OCI-M2 (cell line): ENCODE measurements around the gene MCM3AP.

Source experiments
- DNase-seq: peaks from one replicate; lab custom pipeline; 2025; ENCODE audit not compliant: unreplicated experiment; lab: John Stamatoyannopoulos, UW

The MCM3AP gene

DNA sequence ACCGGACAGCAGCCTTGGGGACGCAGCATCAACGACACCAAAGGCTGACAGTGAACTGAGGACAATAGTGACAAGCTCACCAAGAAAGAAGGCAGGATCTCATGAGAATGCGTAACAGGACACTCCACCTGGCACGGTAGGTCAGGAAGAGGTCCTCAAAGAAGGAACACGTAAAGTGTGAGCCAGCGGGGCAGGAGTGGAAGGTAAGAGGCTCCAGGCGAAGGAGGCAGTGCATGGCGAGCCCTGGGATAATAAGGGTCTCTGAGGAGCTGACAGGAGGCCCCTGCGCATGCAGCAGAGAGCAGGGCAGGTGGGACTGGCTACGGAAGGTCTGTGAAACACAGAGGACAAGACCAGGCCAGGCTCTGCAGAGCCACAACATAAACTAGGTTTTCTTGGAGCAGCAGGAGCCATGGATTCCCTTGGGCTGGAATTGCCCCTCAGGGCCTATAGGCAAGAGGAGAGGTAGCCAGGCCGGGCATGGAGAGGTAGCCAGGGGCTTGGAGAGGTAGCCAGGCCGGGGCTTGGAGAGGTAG is 65.1 kb downstream of the MCM3AP start:
- DNase-seq, result no peak

DNA sequence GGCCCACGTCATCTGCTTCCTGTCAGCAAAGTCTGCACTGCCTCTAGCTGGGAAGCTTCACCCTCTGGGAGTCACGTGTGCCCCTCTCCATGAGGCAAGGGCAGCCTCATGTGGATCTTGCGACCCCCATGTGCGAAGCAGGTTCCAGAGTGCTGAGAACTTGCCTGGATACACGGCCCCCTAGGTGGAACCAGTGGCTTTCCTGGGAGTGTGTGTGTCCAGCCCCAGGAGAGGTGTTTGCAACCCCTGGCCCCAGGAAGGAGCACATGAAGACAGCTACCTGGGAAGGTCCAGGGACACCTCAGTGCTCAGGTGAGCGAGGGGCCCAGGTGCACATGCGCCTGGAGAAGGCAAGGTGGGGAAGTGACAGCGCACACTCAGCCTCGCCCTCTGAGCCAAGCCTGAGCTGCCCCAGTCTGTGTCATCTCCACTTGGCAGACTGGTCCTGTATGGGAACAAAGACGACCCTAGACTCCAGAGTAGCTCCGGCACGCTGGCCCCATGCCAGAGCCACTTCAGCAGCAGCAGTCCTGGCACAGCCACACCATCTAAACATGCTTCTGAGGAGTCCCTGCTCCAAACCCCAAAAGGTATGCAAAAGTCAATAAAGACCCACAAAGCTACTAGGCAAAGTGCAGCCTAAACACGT is 65.7 kb downstream of the MCM3AP start:
- no peak for DNase-seq

DNA sequence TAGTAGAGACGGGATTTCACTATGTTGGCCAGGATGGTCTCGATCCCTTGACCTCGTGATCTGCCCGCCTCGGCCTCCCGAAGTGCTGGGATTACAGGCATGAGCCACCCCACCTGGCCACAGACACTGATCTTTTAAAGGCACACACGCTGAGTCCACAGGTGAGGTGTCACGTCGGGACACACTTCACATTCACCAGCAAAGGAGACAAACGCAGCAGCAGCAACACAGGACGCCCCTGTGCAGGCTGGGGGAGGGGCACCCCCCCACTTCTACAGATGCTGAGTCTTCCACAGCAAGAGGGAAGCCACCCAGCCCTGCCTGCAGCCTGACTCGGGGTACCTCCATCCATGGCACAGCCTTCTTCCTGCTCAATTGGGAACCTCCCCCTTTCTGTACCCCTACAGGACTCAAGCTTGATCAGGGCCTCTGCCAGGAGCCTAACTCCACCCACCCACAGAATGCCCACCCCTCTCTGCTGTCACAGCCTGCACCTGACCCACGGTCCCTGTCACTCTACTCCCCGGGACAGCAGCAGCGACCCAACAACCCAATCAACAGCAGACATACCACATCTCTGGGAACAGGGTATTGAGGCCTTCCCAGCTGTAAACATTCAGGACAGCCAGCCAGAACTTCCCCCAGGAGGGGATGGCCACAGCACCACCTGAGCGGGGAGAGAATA is 66.4 kb downstream of the MCM3AP start:
- DNase-seq, result no peak

DNA sequence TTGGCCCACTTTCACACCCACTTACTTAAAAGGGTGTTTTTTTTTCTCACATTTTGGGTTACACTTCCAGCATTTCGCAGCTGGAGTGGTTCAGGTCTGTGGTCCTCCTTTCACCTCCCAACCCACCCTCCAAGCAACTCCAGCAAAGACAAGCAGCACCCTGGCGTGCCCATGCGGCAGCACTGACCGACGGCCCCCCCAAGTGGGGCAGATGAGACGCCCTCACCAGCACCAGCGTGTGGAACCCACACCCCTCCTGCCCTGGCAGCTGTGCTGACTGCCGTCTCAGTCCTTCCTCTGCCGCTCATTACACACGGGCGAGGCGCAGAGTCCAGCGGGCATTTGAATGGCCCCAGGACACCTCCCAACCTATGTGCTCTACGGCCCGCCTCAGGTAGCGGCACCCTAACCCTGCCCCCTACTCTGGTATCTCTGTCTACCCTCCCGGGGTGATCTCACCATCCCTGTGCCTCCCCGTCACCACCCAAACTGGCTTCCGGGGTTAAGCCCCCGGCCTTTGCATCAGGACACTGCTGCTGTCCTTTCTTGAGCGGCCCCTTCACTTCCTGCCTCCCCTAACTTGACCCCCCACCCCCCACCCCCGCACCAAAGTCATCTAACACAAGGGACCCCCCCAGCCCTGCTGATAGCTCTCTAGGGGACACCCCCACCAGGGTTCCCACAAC is 67.8 kb downstream of the MCM3AP start:
- DNase-seq, result no peak

DNA sequence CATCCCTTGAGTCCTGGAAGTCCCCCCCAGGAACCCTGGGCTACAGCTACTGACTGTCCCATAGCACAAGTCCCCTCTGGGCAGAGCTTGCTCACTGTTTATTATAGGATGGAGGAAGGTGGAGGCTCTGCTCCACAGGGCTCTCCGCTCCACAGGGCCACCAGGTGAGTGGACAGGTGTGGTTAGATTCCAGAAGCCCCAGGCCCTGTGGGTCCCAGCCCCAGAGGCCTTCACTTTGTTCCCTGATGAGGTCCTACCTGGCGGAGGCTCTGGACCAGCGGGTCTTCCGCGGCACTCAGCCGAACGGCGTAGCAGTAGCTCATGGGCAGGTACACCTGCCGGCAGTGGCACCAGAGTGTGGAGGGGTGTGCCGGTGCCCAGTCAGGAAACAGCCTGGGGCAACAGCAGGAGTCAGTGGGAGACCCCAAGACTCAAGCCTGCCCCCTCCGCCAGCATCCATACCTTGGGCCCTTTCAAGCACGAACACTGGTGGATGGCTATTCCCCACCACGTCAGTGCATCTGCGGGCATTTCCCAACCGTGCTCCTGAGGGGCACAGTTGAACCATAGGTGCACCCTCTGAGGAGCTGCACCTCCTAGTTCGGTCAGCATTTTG is 69.2 kb downstream of the MCM3AP start:
- DNase-seq, result no peak

DNA sequence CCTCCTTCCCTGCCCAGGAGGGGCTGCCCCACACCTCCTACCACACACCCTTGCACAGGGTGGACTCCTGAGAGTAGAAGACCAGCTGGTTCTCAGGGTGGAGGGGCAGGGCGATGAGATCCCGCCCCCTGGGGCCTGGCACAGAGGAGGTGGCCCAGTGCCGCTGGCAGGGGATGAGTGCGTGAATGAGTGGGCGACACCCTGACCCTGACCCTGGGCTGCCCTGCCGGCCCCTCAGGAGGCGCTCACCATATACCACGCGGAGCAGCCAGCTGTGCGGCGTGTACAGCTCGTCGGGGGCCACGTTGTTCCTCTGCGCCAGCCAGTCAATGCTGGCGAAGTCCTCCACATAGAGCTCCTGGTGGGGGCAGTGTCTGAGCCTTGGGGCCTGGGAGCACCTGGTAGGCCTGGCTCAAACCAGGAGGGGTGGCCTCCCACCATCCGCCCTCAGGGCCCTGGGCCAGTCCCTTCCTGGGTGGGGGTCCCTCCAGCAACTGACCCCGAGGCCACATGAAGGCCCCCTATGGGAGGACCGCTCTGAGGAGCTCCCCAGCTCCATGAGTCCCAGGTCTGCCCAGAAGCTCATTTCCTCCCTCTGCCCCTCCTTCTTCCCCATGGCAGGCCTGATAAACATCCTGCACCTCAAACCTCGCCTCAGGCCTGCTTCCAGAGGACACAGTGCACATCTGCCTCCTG is 69.8 kb downstream of the MCM3AP start:
- DNase-seq, result no peak

DNA sequence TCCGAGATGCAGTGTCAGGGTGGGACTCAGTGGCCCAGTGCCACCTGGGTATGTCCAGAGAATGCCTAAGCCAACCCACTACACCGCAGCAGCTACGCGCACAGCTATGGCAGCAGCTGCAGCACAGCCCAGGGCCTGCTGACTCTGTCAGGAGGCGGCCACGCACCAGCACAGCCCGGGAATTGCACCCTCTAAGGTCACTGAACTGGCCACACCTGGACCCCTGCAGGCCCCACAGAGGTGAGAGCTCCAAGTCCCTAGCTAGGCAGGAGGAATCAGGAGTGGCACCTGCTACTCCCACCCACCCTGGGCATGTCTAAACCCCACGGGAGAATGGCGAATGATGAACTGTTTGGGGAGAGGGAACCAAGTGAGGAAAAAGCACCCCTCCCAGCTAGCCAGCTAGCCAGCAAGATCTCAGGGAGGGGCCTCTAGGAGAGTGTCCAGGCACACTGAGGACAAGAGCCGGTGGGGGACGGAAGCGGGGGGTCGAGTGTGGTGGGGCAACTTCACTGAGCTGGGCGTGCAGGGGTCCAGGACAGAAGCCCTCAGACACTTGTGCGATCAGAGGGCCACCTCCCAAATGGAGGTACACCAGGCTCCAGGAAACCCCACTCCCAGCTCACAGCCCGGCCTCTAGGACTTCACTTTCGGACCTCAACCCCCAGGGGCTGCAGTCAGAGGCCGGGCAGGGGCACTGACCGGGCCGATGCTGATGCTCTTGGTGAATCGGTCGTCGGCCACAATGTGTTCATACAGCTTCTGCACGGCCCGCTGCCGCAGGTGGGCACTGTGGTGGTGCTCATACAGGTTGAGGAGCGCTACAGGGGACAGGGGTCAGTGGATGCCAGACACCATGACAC is 70.7 kb downstream of the MCM3AP start:
- no peak for DNase-seq

DNA sequence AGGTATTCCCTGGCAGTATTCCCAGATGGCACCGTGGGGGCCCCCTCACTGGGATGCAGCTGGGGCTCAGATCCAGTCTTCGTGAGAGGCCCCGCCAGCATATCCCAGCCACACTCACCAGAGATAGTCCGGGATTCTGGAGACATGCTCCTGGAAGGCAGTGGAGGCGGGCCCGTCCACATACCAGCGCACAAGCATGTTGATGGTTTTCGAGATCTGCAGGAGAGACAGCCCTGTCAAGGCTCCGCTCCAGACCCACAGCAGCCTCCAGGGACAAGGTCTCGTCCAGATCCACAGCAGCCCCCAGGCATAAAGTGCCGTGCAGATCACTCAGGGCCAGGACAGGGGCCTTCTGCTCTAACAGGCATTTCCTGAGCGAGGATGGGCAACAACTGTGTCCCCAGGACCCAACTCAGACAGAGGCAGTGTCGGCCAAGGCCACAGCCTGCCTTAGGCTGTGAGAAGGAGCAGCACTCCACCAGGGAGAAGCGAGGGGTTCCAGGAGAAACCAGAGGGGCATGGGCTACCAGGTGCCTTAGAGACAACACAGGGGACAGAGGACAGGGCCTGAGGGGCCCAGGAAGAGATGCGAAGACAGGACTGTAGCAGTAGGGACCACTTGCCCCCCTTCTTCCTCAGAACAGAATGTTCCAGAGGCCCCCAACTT is 71.7 kb downstream of the MCM3AP start:
- DNase-seq, result no peak

DNA sequence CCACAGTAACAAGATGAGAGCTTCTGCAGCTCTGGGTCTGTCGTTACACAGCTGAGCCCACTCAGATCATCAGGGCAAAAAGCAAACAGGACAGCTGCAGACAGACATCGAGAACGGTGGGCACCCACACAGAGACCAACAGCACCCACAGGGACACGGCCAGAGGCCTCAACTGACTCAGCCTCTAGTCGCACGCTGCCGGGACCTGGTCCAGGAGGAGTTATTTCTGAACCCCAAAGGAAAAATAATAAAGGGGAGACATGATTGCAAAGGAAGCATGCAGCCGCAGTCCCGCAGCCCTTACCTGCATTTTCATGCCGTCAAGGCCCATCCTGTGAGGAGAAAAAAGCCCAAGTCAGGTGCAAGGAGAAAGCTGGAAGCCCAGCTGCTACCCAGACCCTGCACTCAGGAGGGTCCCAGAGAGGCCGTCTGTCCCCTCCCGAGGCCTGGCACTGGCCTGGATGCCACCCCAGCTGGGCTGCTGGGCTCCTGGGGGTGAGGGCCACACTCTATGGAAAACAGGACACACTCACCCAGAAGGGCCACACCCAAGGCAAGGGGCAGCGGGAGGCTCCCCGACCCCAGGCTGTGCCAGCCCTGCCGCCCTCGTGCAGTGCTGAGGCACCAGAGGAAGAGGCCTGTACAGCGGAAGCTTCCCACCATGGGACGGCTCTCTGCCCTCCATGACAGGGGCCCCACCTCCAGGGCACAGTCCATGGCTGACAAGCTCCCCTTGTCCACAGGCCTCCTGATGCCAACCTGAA is 72.5 kb downstream of the MCM3AP start:
- DNase-seq, result no peak

DNA sequence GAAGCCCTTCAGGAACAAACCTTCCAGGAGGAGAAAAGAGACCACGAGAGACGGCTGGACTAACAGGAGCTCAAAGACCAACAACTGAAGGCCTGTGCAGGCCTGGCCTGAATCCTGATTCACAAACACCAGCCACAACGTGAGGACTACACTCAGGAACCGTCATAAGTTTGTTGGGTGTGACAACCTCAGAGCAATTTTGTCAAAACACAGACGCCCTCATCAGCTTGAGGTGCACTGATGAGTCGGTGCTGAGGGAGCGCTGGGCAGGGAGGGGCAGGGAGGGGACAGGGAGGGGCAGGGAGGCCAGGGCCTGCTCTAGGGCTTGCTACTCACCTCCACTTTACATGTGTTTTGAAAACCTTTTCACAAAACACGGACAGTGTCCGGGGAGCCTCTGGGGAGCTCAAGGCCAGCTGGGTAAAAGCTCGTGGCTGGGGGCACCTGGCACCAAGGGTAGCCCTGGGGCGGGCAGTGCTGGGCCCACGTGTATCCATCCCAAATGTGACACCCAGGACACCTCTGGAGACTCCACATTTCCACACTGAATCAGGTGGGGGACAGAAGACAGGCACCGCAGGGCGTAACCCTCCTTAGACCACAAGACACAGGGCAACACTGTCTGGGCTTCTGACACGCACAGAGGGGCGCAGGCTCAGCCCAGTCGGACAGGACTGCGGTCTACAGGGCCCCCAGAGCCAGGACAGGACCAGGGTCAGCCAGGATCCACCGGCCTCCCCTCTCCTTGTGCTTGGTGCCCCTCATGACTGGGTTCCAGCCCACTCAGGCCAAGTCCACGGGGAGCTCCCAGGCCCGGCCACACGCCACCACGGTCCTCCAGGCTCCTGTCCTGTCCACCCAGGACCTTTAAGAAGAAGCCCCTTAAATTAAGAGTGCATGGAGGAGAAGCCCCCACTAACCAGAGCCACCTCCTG is 73.4 kb downstream of the MCM3AP start:
- DNase-seq, result no peak

DNA sequence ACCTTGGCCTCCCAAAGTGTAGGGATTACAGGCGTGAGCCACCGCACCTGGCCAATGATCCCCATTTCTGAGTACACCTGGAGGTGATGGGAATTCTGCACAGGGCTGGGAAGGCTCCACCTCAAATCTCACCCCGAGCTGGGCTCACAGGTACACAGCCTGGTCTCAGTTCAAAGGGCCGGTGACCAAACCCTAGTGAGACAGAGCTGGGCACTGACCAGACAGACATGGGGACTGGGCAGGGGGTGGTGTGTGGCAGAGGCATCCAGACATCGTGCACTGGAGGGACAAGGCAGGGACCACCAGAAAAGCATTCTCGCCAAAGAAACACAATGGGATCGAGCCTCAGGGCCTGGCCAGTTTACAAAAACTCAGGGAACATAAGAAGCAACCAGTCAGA is 74.0 kb downstream of the MCM3AP start:
- no peak for DNase-seq

DNA sequence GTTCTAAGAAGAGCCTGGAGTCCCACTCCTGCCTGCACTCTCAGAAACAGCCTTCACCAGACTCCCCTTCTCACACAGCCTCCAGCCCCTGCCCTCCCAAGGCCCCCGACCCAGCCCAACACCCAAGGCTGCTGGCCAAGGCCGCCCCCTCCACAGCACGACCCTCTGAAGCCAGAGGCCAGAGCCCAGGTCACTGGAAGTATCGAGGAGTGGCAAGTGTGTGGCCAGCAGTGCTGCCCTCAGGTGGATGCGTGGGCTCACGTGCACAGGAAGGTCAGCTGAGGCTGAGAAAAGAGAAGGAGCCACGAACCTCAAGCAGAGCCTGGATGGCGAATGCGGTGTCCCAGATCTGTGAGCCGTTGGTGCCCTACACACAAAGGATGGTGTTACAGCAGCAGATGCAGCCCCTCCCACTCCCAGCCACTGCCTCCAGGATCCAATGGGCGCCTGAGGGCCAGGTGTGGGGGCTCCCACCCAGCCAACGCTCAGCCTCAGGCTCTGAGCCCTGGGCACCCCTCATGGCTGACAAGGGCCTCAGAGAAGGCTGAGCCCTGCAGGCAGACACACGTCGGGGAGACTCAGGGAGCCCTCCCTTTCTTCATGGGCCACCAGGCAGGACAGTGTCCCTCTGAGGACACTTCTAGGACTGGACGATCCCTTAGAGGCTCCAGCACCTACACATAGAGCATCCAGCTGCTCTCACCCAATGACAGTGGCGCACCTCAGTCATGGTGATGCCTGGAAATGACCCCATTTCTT is 74.9 kb downstream of the MCM3AP start:
- DNase-seq, result no peak

DNA sequence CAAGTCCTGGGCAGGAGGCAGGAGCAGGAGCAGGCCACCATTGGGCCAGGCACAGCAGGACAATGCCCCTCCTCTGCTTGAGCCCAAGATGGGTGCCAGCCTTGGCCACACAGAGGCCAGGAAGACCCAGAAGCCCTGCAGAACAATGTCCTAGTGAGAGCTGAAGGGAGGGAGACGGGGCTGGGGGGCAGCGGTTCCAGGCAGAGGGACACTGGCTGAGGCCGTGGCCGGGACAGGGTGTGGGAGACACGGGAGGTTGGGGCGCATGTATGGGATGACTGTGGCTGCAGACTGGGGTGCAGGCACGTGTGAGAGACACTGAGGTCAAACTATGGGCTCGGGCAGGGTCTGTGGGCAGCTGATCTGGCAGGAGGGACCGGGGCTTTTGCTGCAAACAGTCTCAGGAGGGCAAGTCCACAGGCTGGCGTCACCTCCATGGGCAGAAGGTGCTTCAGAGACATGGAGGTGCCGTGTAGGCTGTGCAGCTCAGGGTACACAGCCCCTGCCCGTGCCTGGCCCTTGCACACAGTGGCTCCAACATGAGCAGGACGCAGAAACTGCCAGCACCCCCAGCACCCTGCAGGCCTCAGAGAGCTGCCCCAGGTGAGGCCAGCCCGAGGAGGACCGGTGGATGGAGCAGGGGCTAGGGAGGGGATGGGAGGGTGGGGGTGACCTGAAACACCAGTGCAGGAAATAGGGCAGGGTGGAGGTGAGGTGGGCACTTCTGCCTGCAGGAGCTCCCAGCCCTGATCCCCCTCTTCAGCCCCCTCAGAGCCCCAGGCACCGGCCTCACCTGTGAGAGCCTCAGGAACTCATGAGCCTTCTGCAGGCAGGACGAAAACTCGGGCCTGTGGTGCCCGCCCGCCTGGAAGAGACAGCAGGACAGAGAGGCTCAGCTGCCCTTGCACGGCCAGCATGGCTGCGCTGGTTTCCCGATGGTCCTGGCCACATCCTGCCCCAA is 76.4 kb downstream of the MCM3AP start:
- DNase-seq, result no peak

DNA sequence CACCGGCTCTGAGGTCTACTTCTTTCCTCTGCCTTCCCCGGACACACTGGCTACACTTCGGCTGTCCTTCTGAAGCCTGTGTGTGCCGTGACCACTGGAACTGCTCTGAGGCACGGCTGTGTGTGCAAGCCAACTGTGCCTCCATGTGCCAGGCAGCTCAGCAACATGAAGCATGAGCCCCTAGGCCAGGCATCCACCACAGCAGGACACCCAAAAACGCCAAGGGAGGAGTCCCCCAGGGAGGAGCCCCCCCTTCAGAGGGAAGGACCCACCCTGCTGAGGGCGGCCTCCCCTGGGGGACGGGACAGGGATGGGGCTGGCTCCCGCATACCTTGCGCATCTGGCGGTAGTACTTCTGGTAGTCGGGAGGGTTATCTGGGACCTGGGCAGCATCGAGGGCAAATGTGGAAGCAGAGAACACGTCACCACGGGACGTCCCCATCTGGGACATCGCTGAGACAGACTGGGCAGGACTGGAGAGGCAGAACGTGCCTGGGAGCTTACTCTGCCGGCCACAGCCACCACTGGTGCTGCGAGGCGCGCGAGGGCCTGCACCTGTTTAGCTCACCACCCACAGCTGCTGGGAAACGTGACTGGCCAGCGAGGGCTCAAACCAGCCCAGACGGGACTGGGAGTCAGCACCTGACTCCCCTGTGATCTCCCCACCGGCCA is 77.4 kb downstream of the MCM3AP start:
- no peak for DNase-seq
